SU-DHL-6 (cell line): Measurements from ENCODE around the gene LRRTM3.

Experiments used
- H2AFZ ChIP-seq: fragments of 200-600 bp; sonication (generic); 2 replicates; pipeline ENCODE4 v1.6.1; 2014; ENCODE audit warnings: low read depth, mild to moderate bottlenecking, moderate library complexity, mixed read lengths, antibody characterized with exemption, low read length; ENCODE audit not compliant: severe bottlenecking
- H3F3A ChIP-seq: fragments of 200-600 bp; shearing (Covaris generic); 2 replicates; pipeline ENCODE4 v1.6.0; 2016; ENCODE audit warnings: antibody characterized with exemption, mild to moderate bottlenecking; ENCODE audit not compliant: insufficient read depth
- H3K27ac ChIP-seq: fragments of 200-600 bp; sonication (generic); 2 replicates; pipeline ENCODE4 v1.5.1; 2016; ENCODE audit warnings: low read depth, mild to moderate bottlenecking, low read length, moderate library complexity, mixed read lengths
- H3K27me3 ChIP-seq: fragments of 200-600 bp; sonication (generic), shearing (Covaris generic); 2 replicates; pipeline ENCODE4 v1.6.0; 2014; ENCODE audit warnings: mild to moderate bottlenecking, low read length
- H3K36me3 ChIP-seq: fragments of 200-600 bp; sonication (generic); 2 replicates; pipeline ENCODE4 v1.6.1; 2014; ENCODE audit warnings: mild to moderate bottlenecking, low read length, mixed read lengths
- H3K4me2 ChIP-seq: fragments of 300-600, 200-600 bp; shearing (Covaris generic), sonication (generic); 2 replicates; pipeline ENCODE4 v1.6.0; 2014; ENCODE audit warnings: low read length, low read depth, mild to moderate bottlenecking; ENCODE audit not compliant: poor library complexity, severe bottlenecking
- H3K4me3 ChIP-seq: fragments of 200-600 bp; sonication (generic); 2 replicates; pipeline ENCODE4 v1.5.1; 2014; ENCODE audit warnings: antibody characterized with exemption, low read length, mild to moderate bottlenecking, mixed read lengths; ENCODE audit not compliant: insufficient read depth, poor library complexity, severe bottlenecking
- H3K79me2 ChIP-seq: fragments of 200-600 bp; sonication (generic); 2 replicates; pipeline ENCODE4 v1.6.1; 2014; ENCODE audit warnings: mild to moderate bottlenecking, low read length, moderate library complexity; ENCODE audit not compliant: insufficient read depth
- H3K9ac ChIP-seq: fragments of 200-600 bp; sonication (generic); 2 replicates; pipeline ENCODE4 v1.7.0; 2014; ENCODE audit warnings: mild to moderate bottlenecking, low read length
- H3K9me2 ChIP-seq: fragments of 200-600 bp; sonication (generic); replicated peaks from 2 replicates; pipeline ENCODE4 v1.6.1; 2014; ENCODE audit warnings: low read length; ENCODE audit not compliant: insufficient read depth
- H3K9me3 ChIP-seq: fragments of 200-600 bp; sonication (generic); 2 replicates; pipeline ENCODE4 v1.6.1; 2014; ENCODE audit warnings: low read length, mixed read lengths; ENCODE audit not compliant: insufficient read depth
- H4K20me1 ChIP-seq: fragments of 200-600 bp; sonication (generic); 2 replicates; pipeline ENCODE4 v1.6.1; 2014; ENCODE audit warnings: low read depth, mild to moderate bottlenecking, antibody characterized with exemption, low read length, moderate library complexity, mixed read lengths
- CTCF ChIP-seq: fragments of 200-600 bp; sonication (generic); IDR thresholded peaks from one replicate; pipeline ENCODE4 v1.5.1; 2017; ENCODE audit warnings: antibody characterized with exemption, mild to moderate bottlenecking, low read length, moderate library complexity; ENCODE audit not compliant: insufficient read depth, poor library complexity, severe bottlenecking
- EZH2phosphoT487 ChIP-seq: fragments of 200-600 bp; sonication (generic), shearing (Covaris generic); conservative IDR thresholded peaks from 2 replicates; pipeline ENCODE4 v1.6.1; 2018; ENCODE audit warnings: mild to moderate bottlenecking, antibody characterized with exemption, low read length, moderate library complexity, mixed read lengths

LRRTM3 gene

GRCh38 chr10:66931340-66931948 lies 5.6 kb downstream of the LRRTM3 start:
- Histone ChIP-seq H4K20me1 (no peaks in the 10 kb centered on the region), H3K27ac (no peak overlapping the region), H3F3A (no peaks in the 10 kb centered on the region), H3K36me3 (no peaks in the 10 kb centered on the region), H2AFZ (no peak overlapping the region), H3K9me2 (no peaks in the 10 kb centered on the region), H3K9me3 (no peaks in the 10 kb centered on the region), H3K27me3 (no peaks in the 10 kb centered on the region), H3K9ac (no peak overlapping the region), H3K4me3 (no peak overlapping the region), H3K79me2 (no peaks in the 10 kb centered on the region), H3K4me2 (no peak overlapping the region)
- TF ChIP-seq EZH2phosphoT487 (no peak), CTCF (peak; percentile 64)

GRCh38 chr10:66931949-66932343 lies 6.1 kb downstream of the LRRTM3 start:
- H3K9ac ChIP-seq: no peak overlapping the region
- no peak overlapping the region for H3K4me2 ChIP-seq
- H3K4me3 ChIP-seq: no peak overlapping the region
- no peak overlapping the region for H3K27ac ChIP-seq
- no peaks in the 10 kb centered on the region for H3F3A ChIP-seq
- H4K20me1 ChIP-seq: no peaks in the 10 kb centered on the region
- H3K9me2 ChIP-seq: no peaks in the 10 kb centered on the region
- no peaks in the 10 kb centered on the region for H3K36me3 ChIP-seq
- no peaks in the 10 kb centered on the region for H3K79me2 ChIP-seq
- no peaks in the 10 kb centered on the region for H3K27me3 ChIP-seq
- no peak for TF ChIP-seq EZH2phosphoT487
- no peak for TF ChIP-seq CTCF
- no peaks in the 10 kb centered on the region for H3K9me3 ChIP-seq
- no peak overlapping the region for H2AFZ ChIP-seq

- Histone ChIP-seq H3F3A (no peaks in the 10 kb centered on the region), H3K36me3 (no peaks in the 10 kb centered on the region), H3K9me2 (no peaks in the 10 kb centered on the region), H3K27me3 (no peaks in the 10 kb centered on the region), H3K27ac (no peak overlapping the region), H3K4me2 (no peak overlapping the region), H4K20me1 (no peaks in the 10 kb centered on the region), H3K4me3 (no peak overlapping the region), H3K9me3 (no peaks in the 10 kb centered on the region), H3K9ac (no peak overlapping the region), H2AFZ (no peak overlapping the region), H3K79me2 (no peaks in the 10 kb centered on the region)
- TF ChIP-seq EZH2phosphoT487: no peak
- no peak for TF ChIP-seq CTCF
These were observed 8.9 kb downstream of the LRRTM3 start for GRCh38 chr10:66934711-66935110.
